ENCODE results near the gene OR11G2.
A peak's percentile ranks its signal among the peaks of the same experiment; 100 is the strongest.
"Not testable (repeated sequence)": the region's sequence is repeated elsewhere in the genome, so short reads cannot be mapped to it uniquely, and the experiment has no call there.

Gene OR11G2

DNA sequence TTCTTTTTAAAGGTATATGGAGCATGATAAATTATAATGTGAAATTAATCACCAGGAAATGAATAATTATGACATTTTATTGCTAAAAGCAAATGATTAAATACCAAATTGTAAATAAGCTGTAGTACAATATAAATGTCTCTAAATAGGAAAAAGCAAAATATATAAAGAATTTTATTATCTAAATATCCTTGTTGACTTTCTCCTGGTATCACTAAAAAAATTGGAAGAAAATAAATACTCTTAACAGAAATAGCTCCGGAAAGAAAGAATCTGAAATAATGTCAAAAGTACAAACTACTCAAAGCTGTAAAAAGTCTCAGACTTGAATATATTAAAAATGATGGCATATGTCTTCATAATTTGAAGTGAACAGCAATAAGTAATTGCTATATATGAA, 38.0 kb downstream of the OR11G2 start, which contains the start of gene OR11H7:
Gene OR11H7 (plus strand): TSS at position 301 of the 400 bp plus-strand sequence.
- DNase-seq: no peak

DNA sequence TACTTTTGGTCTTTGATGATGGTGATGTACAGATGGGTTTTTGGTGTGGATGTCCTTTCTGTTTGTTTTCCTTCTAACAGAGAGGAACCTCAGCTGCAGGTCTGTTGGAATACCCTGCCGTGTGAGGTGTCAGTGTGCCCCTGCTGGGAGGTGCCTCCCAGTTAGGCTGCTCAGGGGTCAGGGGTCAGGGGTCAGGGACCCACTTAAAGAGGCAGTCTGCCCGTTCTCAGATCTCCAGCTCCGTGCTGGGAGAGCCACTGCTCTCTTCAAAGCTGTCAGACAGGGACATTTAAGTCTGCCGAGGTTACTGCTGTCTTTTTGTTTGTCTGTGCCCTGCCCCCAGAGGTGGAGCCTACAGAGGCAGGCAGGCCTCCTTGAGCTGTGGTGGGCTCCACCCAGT, 44.7 kb downstream of the OR11G2 start:
- DNase-seq: not testable (repeated sequence)

DNA sequence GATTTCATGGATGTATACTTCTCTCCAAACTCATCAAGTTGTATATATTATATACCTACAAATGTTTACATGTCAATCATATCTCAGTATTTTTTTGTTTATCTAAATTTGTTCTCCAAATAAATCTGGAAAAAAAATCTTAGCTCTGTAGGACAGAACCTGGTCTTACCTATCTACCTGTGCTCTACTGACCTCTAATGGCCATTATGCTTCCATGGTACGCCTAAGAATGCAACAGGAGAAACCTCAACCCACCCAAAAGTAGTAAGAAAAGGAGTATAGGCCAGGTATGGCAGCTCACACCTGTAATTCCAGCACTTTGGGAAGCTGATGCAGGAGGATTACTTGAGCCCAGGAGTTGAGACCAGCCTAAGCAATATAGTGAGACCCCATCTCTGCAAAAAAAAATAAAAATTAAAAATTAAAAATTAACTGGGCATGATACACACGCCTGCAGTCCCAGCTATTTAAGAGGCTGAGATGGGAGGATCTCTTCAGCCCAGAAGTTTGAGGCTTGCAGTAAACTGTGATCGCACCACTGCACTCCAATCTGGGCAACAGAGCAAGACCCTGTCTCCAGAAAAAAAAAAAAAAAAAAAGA, 57.0 kb downstream of the OR11G2 start:
- peak; percentile 45 for DNase-seq

All from NCI-H2171 (cell line).